GM12864 (cell line): ENCODE measurements around the gene ESR2.

Experiments used
- DNase-seq: peaks from one replicate; pipeline ENCODE4 v3.0.0-alpha.2; 2011; ENCODE audit warnings: low read depth
- H3K4me3 ChIP-seq: 2 replicates; pipeline ENCODE4 v1.5.1; 2011; ENCODE audit warnings: mild to moderate bottlenecking, low read depth, low read length, control low read depth
- CTCF ChIP-seq: IDR thresholded peaks from 2 replicates; pipeline ENCODE4 v1.5.1; 2011; ENCODE audit warnings: low read depth, mild to moderate bottlenecking, moderate library complexity, low read length, control low read depth, inconsistent platforms; ENCODE audit errors: missing control alignments

ESR2 gene

GRCh38 chr14:64098120-64098519 lies 196.1 kb downstream of the ESR2 start:
- no peak for TF ChIP-seq CTCF
- H3K4me3 ChIP-seq = no peak overlapping the region
- no peak for DNase-seq

GRCh38 chr14:64095620-64096019 lies 198.6 kb downstream of the ESR2 start:
- no peak overlapping the region for H3K4me3 ChIP-seq
- no peak for TF ChIP-seq CTCF
- no peak for DNase-seq

GRCh38 chr14:64092940-64093339 lies 201.2 kb downstream of the ESR2 start:
- no peak overlapping the region for H3K4me3 ChIP-seq
- DNase-seq = no peak
- TF ChIP-seq CTCF = no peak

GRCh38 chr14:64092338-64092737 lies 201.8 kb downstream of the ESR2 start:
- no peak for TF ChIP-seq CTCF
- no peak for DNase-seq
- H3K4me3 ChIP-seq = no peak overlapping the region

- no peak for TF ChIP-seq CTCF
Observed at GRCh38 chr14:64091217-64091616, 203.0 kb downstream of the ESR2 start.

GRCh38 chr14:64089920-64090319 lies 204.3 kb downstream of the ESR2 start:
- TF ChIP-seq CTCF = no peak
- H3K4me3 ChIP-seq = no peak overlapping the region
- DNase-seq = no peak

More at GRCh38 chr14:64091217-64091616, 203.0 kb downstream of the ESR2 start:
- no peak for DNase-seq
- H3K4me3 ChIP-seq = no peak overlapping the region

- H3K4me3 ChIP-seq = no peak overlapping the region
- no peak for TF ChIP-seq CTCF
- no peak for DNase-seq
Observed at GRCh38 chr14:64088647-64088964, 205.6 kb downstream of the ESR2 start.
